HL-60/S4 (cell line): Measurements from ENCODE around the gene BPIFA3.

Source experiments
- in situ Hi-C: fragments of 300-500 bp; cut with MboI; formaldehyde crosslinking; loops from 2 replicates; pipeline ENCODE4 v1.14.3; 2022; ENCODE audit warnings: low sequenced_read_pairs

Gene BPIFA3

DNA sequence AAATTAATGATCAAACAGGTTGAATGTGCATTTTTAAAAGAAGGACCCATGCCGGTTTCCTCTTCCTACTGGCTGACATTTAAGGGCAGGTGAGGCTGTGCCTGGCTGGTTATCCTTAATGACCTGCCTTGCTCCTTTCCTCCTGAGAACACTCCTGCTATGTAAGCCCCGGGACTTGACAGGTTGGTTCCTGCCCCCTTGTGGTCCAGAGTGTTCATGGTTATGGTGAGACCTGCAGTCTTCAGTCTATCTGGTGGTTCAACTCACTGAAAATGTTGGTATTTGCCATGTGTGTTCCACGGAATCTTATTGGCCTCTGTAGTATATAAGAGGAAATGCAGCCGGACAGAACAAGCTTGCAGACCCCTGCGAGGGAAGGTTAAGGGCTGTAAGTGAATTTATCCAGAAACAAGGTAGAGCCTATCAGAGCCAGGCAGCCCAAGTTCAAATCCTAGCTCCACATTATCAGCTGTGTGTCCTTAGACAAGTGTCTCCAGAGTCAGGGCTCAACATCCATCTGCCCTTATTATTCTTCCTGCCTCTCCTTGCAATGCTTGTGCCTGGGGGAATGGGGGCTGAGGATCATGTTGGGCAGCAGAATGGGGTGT, 5.2 kb upstream of the BPIFA3 start:
- in situ Hi-C loops: no loop called here

DNA sequence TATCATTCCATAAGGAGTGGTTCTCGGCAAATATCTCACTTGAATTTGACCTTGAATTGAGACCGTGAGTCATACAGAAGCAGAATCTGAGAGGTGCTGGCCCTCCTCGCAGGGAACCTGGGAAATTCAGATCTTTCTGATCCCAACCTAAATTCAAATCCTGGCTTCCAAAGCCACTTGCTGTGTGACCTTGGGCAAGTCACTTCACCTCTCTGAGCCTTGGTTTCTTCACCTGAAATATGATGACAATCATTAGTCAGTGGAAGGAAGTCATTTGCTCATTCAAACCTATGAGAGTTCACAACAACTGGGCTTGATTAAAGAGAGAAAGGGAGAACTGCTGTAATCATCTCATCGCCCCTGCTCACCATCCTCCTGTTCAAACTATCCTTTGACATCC, 7.2 kb downstream of the BPIFA3 start:
- in situ Hi-C loops: no loop called here

DNA sequence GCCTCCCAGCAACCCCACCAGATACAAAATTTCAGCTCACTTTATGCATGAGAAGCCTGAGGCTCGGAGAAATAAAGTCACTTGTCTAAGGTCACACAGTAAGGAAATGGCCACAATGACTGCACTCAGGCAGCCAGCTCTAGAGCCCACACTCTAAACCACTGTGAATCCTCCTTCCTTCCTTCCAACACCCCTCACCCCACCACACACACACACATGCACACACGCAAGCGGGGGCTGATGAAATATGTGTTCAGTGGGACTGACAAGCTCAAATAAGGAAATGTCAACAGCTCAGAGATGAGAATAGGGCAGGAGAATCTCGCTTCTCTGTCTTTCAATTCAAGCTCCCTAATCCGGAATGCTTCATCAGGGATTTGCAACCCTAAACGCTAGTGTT, 12.7 kb downstream of the BPIFA3 start:
- in situ Hi-C loops: no loop called here

DNA sequence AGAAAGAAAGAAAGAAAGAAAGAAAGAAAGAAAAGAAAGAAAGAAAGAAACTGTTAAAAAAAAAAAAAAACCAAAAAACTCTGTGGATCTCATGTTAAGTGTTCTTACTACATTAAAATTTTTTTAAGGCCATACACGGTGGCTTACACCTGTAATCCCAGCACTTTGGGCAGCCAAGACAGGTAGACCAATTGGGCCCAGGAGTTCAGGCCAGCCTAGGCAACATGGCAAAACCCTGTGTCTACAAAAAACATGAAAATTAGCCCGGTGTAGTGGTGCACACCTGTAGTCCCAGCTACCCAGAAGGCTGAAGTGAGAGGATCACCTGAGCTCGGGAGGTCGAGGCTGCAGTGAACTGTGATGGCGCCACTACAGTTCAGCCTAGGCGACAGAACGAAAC, 14.1 kb downstream of the BPIFA3 start:
- in situ Hi-C loops: no loop called here

DNA sequence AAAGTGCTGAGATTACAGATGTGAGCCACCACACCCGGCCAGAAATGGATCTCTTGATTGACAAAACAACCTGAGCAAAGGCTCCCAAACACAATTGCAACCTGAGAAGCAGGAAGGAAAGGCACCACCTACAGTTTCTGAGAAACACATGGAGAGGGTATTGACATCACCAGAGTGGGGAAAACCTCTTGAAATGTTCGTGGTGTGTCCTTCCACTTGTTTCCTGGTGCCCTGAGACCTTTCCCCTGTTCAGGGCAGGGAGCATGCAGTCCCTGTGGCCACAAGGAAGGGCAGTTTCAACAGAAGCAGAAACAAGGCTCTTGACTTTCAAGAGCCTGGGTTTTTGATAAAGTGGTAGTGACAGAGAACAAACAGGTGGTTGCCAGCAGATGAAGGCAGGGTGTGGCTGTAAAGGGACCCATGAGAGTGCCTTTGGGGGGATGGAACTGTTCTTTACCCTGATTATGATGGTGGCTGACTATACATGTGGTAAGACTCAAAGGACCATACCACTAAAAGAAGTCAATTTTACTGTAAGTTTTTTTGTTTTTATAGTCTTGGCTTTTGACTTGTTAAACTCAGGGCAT, 15.4 kb downstream of the BPIFA3 start:
- in situ Hi-C loops: no loop called here

DNA sequence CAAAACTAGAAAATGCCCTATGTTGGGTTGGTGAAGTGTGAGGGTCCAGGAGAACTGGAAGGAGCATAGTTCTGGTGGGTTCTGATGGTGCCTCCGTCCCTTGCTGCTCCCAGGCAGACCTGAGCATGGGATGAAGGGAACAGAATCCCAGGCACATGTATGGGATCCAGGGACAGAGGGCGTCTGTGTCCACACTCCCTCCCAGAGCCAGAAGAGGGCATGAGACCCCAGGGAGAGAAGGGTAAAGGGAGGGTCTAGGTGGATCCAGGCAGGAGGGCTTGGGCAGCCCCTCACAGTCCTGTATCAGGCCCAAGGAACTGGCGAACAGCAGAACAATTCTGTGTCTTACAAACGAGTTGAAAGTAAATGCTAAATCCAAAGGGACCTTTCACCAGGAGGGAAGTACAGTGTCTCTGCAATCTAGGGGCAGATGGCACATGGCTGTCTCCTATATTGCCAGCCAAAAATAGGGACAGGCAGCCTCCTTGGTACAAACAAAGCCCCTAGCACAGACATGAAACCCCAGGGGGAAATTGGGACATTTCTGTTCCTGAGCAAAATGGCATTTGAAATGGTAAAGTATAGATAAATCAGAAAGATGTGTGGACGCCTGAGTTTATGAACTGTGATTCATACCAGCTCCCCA, 16.1 kb downstream of the BPIFA3 start:
- in situ Hi-C loops: no loop called here

DNA sequence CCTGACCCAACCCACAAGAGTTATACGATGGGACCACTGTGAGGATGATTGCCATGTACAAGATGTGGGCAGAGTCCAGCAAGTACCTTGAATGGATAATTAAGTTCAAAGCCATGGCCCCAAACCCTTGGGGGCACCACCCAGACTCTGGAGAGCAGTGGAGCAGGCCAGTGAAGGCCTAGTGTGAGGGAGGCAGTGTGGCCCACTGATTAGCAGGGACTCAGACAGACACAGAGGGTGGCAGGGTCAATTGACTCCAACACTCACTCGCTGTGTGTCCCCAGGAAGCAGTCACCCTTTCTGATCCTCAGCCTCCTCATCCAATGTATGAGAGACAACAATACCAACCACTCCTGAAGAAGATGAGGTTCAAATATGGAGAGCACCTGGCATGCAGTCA, 16.9 kb downstream of the BPIFA3 start:
- in situ Hi-C loops: no loop called here

DNA sequence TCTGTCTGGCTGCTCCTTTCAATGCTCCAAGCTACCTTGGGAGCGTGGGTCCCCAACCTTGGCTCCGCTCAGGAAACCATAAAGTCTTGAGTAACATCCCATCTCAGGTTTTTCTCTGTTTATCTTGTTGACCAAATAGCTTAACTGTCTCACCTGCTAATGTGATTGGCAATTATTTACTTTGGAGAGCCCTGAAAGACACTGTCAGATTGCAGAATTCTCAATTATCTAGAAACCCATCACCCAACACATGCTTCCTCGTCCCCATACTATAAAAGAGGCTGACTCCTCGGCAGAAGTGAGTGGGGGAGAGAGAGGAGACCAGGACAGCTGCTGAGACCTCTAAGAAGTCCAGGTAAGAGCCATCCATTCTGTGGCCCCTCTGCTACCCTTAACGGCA, 18.5 kb downstream of the BPIFA3 start, which contains the start of gene BPIFA1:
Gene BPIFA1 (plus strand): TSS at position 301 of the 400 bp plus-strand sequence. CDS start 1,716 bp downstream, outside the sequence.
- in situ Hi-C loops: no loop called here

DNA sequence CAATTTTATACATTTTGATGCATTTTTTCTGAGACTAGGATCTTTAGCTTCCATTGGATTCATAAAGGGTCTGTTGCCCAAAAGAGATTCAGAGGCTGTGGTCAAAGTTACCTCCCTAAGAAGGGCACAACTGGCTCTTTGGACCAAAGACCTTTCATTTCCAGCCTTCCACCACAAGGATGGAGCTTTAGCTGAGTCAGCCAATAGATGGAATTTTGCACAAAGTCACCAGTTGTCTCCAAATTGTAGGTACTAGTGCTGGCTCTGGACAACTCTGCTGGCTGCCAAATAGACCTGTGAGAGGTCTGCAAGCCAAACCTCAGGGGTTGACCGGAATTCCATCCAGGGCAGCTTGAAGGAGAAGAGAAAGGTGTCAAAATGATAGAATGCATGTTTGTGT, 19.2 kb downstream of the BPIFA3 start:
- in situ Hi-C loops: no loop called here

DNA sequence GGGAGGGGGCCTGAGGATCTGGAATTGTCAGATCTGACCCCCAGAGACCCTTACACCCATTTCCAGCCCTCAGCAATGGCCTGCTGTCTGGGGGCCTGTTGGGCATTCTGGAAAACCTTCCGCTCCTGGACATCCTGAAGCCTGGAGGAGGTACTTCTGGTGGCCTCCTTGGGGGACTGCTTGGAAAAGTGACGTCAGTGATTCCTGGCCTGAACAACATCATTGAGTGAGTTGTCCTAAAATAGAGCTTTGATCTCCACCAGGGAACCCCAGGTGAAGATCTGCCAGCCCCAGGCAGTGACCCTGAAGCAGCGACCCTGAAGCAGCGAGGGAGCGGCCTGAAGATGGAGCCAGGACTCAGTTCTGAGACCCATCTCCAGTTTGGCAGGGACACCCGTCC, 20.8 kb downstream of the BPIFA3 start:
- in situ Hi-C loops: no loop called here

DNA sequence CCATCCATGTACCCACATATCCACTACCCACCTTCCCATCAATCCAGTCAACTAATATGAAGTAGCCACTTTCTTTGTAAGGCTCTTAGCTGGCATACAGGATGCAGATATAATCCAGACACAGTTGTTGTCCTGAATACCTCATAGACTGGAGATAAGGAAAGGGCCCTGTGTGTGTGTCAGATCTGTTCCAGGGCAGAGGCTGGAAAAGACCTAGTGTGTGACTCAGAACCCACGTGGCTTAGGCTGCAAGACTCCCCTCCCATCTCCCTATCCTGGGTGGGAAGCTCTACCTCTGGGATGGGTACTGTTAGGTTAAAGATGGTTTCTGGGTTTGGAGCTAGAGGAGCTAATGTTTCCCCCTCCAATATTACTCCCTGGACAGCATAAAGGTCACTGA, 22.3 kb downstream of the BPIFA3 start:
- in situ Hi-C loops: no loop called here

DNA sequence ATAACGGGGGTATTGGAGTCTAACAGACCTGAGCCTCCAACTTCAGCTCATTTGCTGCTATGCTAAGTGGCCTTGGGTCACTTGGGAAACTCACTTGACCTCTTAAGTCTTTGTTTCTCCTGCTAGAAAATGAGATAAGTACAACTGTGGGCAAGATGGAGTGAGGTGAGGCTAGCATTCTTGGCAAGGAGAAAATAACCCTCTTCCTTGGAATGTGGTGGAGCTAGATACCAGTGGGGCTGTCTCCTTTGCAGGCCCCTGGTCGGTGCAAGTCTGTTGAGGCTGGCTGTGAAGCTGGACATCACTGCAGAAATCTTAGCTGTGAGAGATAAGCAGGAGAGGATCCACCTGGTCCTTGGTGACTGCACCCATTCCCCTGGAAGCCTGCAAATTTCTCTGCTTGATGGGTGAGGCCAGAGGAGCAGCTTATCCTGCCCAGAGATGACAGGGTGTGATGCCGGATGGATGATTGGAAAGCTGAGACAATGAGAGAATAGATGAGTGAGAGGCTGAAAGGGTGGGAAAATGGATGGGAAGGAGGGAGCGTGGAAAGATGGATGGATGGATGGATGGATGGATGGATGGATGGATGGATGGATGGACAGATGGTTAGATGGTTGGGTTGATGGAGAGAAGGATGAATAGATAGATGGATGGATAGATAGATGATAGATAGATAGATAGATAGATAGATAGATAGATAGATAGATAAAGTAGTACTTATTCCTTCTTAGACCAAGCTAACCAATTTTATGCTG, 23.0 kb downstream of the BPIFA3 start:
- in situ Hi-C loops: no loop called here

DNA sequence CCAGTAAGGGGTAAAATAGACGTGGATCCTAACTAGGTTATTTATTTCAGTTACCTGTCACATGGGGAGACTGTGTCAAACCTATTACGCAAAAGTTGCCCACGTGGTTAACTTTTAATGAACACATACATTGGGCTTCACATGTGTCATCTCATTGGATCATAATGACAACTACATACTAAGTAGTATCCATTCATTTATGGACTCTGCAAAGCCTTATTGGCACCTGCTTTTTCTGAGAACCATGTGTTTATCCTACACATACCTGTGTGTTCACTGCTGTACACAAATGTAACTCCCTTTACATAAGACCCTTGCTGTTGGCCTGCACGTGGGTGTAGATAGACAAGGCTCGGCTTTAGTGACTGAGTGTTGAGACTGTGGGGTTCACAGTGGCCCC, 23.8 kb downstream of the BPIFA3 start:
- in situ Hi-C loops: no loop called here

DNA sequence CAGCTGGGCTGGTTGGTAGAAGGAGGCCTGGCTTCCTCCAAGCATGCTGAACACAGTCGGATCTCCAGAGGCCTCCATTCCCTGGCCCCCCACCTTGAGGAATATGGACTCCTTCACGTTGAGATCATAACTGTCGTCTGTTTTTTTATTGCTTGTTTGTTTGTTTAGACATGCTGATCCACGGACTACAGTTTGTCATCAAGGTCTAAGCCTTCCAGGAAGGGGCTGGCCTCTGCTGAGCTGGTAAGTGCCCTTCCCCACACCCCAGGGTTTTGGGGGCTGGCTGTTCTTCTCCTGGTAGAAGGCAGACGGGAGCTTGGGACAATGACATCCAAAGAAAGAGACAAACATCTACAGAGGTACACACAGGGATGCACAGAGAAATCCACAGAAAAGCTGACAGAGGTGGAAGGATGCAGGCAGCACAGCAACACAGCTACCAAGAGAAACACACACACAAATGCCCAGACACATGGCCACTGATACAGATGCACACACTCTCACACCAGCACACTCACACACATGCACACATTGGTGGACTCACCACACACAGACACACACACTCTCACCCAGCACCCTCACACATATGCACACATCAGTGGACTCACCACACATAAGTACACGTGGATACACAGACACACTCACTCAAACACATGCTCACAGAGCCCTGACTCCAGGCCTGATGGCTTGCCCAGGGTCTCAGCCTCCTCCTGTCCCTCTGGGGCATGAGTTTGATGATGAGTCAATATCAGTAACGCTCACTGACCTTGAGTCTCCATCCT, 25.4 kb downstream of the BPIFA3 start:
- in situ Hi-C loops: no loop called here

DNA sequence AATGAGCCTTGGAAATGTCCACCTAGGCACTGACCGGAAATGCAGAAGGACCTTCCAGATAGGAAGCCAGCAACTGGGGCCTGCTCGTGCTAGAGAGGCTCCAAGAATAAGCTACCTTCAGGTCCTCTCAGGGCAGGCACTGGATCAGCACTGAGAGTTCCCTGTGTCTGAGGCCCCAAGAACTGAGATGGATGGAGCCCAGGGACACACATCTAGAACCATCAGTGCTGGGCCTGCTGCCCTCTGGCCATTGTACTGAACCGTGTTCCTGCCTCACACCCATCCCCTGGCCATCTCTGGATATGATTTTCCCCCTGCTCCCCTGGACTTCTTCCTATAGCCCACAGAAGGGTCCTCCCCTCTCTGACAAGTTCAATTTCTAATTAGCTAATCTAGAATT, 28.9 kb downstream of the BPIFA3 start:
- in situ Hi-C loops: no loop called here

DNA sequence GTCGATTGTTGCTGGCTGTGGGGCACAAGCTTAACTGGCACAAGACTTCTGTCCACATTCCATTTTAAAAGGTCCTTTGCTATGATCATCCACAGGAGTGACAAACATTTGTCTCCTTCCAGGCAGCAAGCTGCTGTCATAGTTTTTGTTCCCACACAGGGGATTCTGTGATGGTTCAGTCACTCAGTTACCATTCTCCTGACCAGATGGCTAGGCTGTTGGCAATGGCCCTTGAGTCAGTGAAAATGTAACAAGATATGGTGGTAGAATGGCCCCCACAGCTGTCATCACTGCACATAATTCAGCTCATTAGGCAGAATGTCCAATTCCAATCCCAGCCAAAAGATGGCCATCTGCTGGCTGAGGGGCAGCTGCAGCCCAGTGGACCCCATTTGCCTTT, 32.3 kb downstream of the BPIFA3 start:
- in situ Hi-C loops: no loop called here

DNA sequence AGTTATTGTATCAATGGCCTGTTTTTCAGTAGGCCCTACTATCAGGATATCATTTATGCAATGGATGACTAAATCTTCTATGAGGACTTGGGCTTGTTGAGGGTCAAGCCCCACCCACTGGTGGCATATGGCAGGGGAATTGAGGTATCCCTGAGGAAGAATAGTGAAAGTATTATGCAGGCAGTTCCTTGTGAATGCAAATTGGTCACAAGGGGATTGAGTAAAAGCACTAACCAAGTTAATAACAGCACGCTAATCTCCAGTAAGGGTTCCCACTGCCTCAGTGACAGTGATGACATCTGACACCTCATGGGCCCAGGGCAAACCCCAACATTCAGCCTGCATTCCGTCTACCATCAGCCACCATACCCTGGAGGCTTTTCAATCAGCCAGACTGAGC, 33.5 kb downstream of the BPIFA3 start:
- in situ Hi-C loops: no loop called here

DNA sequence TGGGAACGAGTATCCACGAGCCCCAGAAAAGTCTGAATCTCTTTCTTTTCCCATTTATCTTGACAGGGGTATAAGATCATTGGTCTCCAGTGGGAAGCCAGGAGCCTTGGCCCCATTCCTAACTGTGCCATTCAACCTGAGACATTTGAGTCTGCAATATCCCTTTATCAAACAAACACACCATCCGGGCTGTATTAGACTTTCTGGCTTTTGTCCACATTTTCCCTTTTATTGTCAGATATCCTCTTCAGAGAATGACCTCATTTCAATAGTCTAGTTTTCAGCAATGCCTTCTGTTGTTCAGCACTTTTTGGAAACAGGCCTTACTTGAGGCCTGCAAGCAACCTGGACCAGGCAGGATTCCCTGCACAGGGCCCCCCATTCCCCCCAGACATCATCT, 34.3 kb downstream of the BPIFA3 start:
- in situ Hi-C loops: no loop called here

DNA sequence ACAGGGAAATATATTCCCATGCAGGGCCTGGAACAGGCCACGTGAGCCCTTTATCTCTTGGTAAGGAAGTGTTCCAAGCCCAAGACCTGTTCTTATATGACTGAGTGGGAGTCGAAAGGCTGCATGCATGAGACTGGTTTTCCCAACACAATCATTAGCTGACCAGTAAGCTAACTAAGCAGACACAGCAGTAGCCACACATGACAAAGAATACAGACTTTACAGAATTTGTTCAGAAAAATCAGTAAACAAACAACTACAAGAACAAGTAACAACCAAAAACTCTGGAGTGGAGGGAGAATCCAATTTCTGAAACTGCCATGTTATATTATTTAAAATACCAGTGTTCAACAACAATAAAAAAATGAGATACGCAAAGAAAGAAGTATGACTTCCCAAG, 35.3 kb downstream of the BPIFA3 start:
- in situ Hi-C loops: no loop called here

DNA sequence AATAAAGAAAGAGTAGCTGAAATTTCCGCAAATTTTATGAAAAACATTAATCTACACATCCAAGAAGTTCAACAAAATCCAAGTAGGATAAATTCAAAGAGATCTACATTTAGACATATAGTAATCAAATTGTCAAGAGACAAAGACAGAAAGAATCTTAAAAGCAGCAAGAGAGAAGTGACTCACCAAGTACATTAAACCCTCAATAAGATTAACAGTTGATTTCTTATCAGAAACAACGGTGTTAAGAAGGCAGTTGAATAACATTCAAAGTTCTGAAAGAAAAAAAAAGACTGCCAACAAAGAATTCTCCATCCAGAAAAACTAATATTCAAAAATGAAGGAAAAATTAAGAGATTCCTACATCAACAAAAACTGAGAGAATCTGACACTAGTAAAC, 37.9 kb downstream of the BPIFA3 start:
- in situ Hi-C loops: no loop called here

DNA sequence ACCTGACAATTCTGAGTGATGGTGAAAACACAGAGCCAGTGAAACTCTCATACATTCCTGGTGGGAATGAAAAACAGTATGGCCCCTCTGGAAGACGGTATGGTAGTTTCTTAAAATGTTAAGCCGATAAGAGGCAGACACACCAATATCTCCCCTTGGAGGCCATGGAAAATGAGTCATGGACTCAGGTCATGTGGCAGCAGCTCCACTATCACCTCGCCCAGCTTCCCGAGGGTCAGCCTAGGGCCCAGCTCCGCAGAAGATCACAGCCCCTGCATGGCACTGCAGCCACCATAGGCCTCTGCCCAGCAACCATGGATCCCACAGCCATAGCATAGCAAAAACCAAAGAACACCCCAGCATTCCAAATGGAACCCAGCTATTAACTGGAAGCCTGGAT, 40.1 kb downstream of the BPIFA3 start:
- in situ Hi-C loops: no loop called here
